ENCODE measurements around the gene SEMA6D. TPM values are rescaled to one million over a fixed set of nuclear protein-coding genes. Genes with fewer than 3 reads are reported as not detected.

SEMA6D gene
- total RNA-seq, 1 donor from 2014 or later, result 12.4 TPM

DNA sequence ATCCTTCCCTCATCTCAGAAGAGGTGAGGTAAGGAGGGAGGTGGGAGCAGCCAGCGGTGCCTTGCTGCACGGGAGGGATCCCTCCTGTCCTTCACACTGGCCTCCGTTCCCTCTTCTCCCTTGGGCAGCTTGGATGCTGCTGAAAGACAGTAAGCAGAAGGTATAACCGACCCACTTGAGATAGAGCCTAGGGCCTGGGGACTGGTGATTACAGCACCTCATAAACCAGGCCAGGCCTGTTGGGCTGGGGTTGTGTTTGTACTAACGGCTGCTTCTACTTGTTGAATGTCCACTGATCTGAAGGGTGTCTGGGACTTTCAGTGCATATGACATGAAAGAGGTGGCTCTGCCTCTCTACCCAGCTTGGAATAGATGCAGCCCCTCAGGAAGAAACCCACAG, 25.0 kb downstream of the SEMA6D start:
- Histone ChIP-seq H3K27ac (replicated peaks) (peak overlapping the region; percentile 68), H3K4me3 (no peak overlapping the region), H3K9me3 (replicated peaks) (no peaks in the 10 kb centered on the region), H3K36me3 (no peaks in the 10 kb centered on the region), H3K27me3 (ENCODE audit: low read depth) (no peaks in the 10 kb centered on the region), H3K4me1 (peaks cover 80% of the 10 kb centered on the region)
- TF ChIP-seq CTCF (IDR thresholded peaks at IDR 0.05; ENCODE audit: borderline replicate concordance), result no peak
- intact Hi-C loops (cut with micrococcal nuclease), result no loop called here
- DNase-seq, result no peak

GRCh38 chr15:47742742-47743141, 25.4 kb downstream of the SEMA6D start:
- peaks cover 75% of the 10 kb centered on the region for H3K4me1 ChIP-seq
- peak overlapping the region; percentile 68 for H3K27ac ChIP-seq (replicated peaks)
- no peaks in the 10 kb centered on the region for H3K27me3 ChIP-seq (ENCODE audit: low read depth)
- intact Hi-C loops (cut with micrococcal nuclease), result no loop called here
- no peak overlapping the region for H3K4me3 ChIP-seq
- TF ChIP-seq CTCF (IDR thresholded peaks at IDR 0.05; ENCODE audit: borderline replicate concordance), result no peak
- no peak for DNase-seq
- no peaks in the 10 kb centered on the region for H3K36me3 ChIP-seq
- H3K9me3 ChIP-seq (replicated peaks), result no peaks in the 10 kb centered on the region

DNA sequence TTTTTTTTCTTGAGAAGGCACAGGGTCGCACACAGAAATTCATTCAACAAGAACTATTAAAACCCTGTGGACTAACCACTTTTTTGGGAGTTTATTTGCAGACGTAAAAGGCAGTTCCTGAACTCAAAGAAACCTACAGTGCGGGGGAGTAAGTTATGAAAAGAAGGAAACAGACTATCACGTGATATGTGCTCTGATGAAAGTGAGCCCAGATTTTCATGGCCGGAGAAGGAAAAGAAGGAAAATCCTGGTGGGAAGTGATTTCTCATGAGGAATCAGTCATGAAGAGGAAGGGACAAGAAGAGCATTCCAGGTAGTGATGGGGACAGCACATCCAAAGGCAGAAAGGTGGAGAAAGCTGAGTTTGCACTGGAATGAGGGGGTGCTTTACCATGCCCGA, 26.1 kb downstream of the SEMA6D start:
- Histone ChIP-seq H3K4me3 (no peak overlapping the region), H3K9me3 (replicated peaks) (no peaks in the 10 kb centered on the region), H3K4me1 (peaks cover 69% of the 10 kb centered on the region), H3K27me3 (ENCODE audit: low read depth) (no peaks in the 10 kb centered on the region), H3K27ac (replicated peaks) (peak overlapping the region; percentile 68), H3K36me3 (no peaks in the 10 kb centered on the region)
- intact Hi-C loops (cut with micrococcal nuclease), result no loop called here
- DNase-seq, result no peak
- no peak for TF ChIP-seq CTCF (IDR thresholded peaks at IDR 0.05; ENCODE audit: borderline replicate concordance)

DNA sequence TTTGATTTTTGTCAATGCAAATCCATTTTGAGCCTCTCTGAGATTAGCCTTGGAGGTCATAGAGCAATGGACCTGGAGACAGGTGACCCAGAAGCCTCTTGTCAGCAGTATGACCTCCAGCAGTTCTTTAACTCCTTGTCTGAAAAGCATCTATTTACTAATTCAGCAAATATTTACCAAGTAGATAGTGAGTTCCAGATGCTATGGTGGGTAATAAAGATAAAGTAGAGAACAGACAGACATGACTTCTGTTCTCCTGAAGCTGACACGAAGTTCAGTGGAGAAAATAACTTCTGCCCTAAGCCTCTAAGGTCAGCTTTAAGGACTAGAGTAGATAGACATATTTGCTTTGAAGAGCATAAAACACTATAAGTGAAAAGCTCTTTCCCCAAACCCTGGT, 26.6 kb downstream of the SEMA6D start:
- H3K27me3 ChIP-seq (ENCODE audit: low read depth), result no peaks in the 10 kb centered on the region
- no peak overlapping the region for H3K27ac ChIP-seq (replicated peaks)
- peaks cover 64% of the 10 kb centered on the region for H3K4me1 ChIP-seq
- H3K4me3 ChIP-seq, result no peak overlapping the region
- intact Hi-C loops (cut with micrococcal nuclease), result no loop called here
- no peaks in the 10 kb centered on the region for H3K36me3 ChIP-seq
- no peak for DNase-seq
- H3K9me3 ChIP-seq (replicated peaks), result no peaks in the 10 kb centered on the region
- TF ChIP-seq CTCF (IDR thresholded peaks at IDR 0.05; ENCODE audit: borderline replicate concordance), result no peak

GRCh38 chr15:47744496-47744895, 27.2 kb downstream of the SEMA6D start:
- Histone ChIP-seq H3K27me3 (ENCODE audit: low read depth) (no peaks in the 10 kb centered on the region), H3K4me1 (peaks cover 58% of the 10 kb centered on the region), H3K9me3 (replicated peaks) (no peaks in the 10 kb centered on the region), H3K36me3 (no peaks in the 10 kb centered on the region), H3K27ac (replicated peaks) (no peak overlapping the region), H3K4me3 (no peak overlapping the region)
- no peak for TF ChIP-seq CTCF (IDR thresholded peaks at IDR 0.05; ENCODE audit: borderline replicate concordance)
- DNase-seq, result no peak
- intact Hi-C loops (cut with micrococcal nuclease), result no loop called here

GRCh38 chr15:47744973-47745372, 27.7 kb downstream of the SEMA6D start:
- intact Hi-C loops (cut with micrococcal nuclease), result no loop called here
- H3K4me1 ChIP-seq, result peaks cover 59% of the 10 kb centered on the region
- TF ChIP-seq CTCF (IDR thresholded peaks at IDR 0.05; ENCODE audit: borderline replicate concordance), result no peak
- DNase-seq, result no peak
- H3K27me3 ChIP-seq (ENCODE audit: low read depth), result no peaks in the 10 kb centered on the region
- H3K9me3 ChIP-seq (replicated peaks), result no peaks in the 10 kb centered on the region
- H3K36me3 ChIP-seq, result no peaks in the 10 kb centered on the region
- no peak overlapping the region for H3K4me3 ChIP-seq
- H3K27ac ChIP-seq (replicated peaks), result no peak overlapping the region
